HEK293 (cell line): ENCODE data around the gene SMC3.

Source experiments
- ZNF350 ChIP-seq: fragments of 450-650 bp; formaldehyde crosslinking; IDR thresholded peaks from 2 replicates; pipeline ENCODE4 v1.5.0; 2017; ENCODE audit warnings: missing biosample characterization, mild to moderate bottlenecking, missing genetic modification characterization
- TF ChIP-seq, protein P1 (sequence below): fragments of 450-650 bp; formaldehyde crosslinking; IDR thresholded peaks from 2 replicates; pipeline ENCODE4 v1.5.1; 2016; ENCODE audit warnings: missing biosample characterization, missing genetic modification characterization
- TF ChIP-seq, protein P2 (sequence below): fragments of 450-650 bp; formaldehyde crosslinking; optimal IDR thresholded peaks from 2 replicates; pipeline ENCODE3; 2016; ENCODE audit warnings: missing biosample characterization, mild to moderate bottlenecking, missing genetic modification characterization

DNA sequence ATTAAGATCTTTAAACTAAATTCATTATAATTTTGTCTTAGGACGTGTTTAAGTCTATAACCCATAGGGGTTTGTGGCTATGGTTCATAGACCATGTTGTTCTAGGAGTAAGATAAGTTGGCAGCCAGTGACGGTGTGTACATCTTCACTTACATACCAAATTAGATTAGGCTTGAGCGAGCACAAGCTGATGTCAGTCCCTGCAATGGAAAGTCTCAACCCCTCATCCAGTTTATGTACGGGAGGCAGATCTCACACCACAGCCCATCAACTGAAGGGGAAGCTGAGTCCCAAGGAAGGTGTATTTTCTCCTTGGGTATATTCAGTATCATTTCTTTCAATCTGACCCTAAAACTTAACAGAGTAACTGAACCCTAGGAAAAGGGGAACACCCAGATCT lies 5.1 kb upstream of the SMC3 start:
- TF ChIP-seq, protein P1, sequence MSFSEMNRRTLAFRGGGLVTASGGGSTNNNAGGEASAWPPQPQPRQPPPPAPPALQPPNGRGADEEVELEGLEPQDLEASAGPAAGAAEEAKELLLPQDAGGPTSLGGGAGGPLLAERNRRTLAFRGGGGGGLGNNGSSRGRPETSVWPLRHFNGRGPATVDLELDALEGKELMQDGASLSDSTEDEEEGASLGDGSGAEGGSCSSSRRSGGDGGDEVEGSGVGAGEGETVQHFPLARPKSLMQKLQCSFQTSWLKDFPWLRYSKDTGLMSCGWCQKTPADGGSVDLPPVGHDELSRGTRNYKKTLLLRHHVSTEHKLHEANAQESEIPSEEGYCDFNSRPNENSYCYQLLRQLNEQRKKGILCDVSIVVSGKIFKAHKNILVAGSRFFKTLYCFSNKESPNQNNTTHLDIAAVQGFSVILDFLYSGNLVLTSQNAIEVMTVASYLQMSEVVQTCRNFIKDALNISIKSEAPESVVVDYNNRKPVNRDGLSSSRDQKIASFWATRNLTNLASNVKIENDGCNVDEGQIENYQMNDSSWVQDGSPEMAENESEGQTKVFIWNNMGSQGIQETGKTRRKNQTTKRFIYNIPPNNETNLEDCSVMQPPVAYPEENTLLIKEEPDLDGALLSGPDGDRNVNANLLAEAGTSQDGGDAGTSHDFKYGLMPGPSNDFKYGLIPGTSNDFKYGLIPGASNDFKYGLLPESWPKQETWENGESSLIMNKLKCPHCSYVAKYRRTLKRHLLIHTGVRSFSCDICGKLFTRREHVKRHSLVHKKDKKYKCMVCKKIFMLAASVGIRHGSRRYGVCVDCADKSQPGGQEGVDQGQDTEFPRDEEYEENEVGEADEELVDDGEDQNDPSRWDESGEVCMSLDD (tag by site-specific recombination) = no peak
- no peak for TF ChIP-seq ZNF350
- TF ChIP-seq, protein P2, sequence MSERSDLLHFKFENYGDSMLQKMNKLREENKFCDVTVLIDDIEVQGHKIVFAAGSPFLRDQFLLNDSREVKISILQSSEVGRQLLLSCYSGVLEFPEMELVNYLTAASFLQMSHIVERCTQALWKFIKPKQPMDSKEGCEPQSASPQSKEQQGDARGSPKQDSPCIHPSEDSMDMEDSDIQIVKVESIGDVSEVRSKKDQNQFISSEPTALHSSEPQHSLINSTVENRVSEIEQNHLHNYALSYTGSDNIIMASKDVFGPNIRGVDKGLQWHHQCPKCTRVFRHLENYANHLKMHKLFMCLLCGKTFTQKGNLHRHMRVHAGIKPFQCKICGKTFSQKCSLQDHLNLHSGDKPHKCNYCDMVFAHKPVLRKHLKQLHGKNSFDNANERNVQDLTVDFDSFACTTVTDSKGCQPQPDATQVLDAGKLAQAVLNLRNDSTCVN (tag by site-specific recombination) = no peak
